HG03280 (cell line): ENCODE data around the gene EGLN3.
"Not testable (repeated sequence)": the region's sequence is repeated elsewhere in the genome, so short reads cannot be mapped to it uniquely, and the experiment has no call there.

Experiments used
- ATAC-seq: cut with Tn5 transposase; IDR thresholded peaks from one replicate; pipeline ENCODE4 v1.9.1; 2021; ENCODE audit warnings: mild to moderate bottlenecking, moderate library complexity; ENCODE audit not compliant: unreplicated experiment

EGLN3 gene

DNA sequence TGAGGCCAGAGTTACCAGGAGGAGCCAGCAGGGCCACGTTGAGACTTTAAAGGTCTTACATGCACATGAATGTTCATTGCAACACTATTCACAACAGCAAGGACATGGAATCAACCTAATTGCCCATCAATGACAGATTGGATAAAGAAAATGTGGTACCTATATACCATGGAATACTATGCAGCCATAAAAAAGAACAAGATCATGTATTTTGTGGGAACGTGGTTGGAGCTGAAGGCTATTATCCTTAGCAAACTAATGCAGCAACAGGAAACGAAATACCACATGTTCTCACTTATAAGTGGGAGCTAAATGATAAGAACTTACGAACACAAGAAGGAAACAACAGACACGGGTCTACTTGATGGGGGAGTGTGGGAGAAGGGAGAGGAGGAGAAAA, 11.6 kb upstream of the EGLN3 start:
- not testable (repeated sequence) for ATAC-seq

GRCh38 chr14:33962016-33962415, 11.1 kb upstream of the EGLN3 start:
- ATAC-seq: no peak

DNA sequence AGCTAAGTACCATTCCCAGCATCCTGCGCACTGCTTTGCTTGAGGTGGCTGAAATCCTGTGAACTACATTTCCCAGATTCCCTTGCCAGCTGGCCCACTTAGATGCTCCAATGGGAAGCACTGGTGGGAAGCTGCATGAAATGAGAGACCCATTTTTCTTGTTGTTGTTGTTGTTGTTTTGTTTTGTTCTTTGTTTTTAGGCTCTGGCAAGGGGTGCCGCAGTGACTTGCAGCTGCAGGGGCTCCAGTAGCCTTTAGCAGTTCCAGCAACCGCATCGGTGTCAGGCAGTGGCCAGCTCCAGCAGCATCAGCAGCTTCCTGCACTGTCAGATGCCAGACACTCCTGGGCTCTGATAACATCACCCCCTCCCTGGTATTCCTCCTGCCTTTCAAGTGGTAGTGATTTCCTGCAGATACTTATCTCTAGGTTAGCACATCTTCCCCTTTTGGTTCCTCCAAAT, 8.8 kb upstream of the EGLN3 start:
- ATAC-seq: no peak

GRCh38 chr14:33958605-33959226, 7.8 kb upstream of the EGLN3 start:
- no peak for ATAC-seq

- ATAC-seq: no peak
Observed at GRCh38 chr14:33957993-33958392, 7.1 kb upstream of the EGLN3 start.

DNA sequence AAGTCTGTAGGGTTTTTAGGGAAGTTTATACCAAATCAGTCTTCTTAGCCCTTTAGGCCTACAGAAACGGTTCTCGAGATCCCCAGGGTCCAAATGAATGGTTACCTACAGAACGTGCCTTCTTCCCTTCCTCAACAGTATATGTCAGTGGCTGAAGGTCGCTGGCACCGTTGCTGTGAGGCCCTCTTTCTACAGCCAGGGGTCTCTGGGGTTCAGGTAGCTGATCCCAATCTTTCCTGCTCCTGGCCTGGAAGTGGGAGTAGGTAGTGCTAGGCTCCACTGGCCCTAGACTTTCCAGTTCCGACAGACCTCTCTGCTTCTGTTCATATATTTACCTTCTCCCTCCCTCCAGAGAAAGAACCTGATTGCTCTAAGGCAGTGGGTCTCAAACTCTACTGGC, 6.4 kb upstream of the EGLN3 start:
- no peak for ATAC-seq

- no peak for ATAC-seq
Observed at GRCh38 chr14:33956640-33957039, 5.8 kb upstream of the EGLN3 start.

DNA sequence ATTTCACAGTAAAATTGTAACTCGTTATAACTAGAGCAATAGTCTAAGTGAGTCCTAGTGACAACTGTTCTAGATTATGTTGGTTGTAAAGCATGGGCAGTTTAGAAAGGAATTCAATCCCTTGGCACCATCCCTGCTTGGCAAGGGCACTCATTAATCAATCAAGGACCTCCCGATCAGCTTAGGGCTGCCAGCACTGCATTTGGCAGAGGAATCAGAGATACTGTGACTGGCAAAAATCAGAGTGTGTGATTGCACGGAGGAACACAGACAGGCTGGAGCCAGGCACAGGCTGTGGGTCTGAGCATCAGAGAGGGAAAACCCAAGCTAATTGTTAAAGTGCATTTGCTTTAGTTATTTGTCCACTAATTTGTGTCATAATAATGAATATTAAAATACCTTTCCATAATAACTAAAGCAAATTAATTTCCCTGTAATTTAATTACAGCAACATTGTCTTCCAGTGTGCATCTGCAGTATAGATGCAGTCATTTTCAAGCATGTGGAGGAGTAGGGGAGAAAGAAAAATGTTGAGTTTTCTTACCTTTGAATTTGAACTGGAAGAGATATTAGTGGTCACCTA, 3.2 kb upstream of the EGLN3 start:
- no peak for ATAC-seq

GRCh38 chr14:33952541-33952940, 1.7 kb upstream of the EGLN3 start:
- no peak for ATAC-seq

GRCh38 chr14:33951183-33951840, 438 bp upstream of the EGLN3 start:
- ATAC-seq: no peak

GRCh38 chr14:33949411-33949893, 1.4 kb downstream of the EGLN3 start:
- ATAC-seq: no peak

DNA sequence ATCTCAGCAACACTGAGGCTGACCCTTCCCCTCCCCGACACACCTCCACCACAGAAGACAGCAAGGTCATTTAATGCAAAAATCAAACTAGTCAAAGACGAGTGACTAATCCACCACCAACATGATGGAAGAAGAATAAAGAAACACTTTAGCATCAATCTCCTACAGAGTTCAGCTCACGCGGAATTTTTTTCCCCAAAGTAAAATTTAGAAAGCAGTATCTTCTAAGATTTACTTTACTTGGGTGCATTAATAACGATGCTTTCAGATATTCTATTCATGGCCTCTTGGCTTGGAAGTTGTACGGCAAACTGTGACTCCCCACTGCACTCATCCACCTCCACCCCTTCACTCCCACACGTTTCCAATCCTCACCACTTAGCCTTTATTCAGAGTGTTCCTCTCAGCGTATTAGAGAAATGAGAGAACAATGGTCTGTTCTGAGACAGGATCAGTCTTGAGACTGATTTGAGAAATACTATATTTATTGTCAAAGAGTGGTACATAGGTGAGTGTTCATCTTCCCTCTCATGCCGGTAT, 1.9 kb downstream of the EGLN3 start:
- no peak for ATAC-seq

DNA sequence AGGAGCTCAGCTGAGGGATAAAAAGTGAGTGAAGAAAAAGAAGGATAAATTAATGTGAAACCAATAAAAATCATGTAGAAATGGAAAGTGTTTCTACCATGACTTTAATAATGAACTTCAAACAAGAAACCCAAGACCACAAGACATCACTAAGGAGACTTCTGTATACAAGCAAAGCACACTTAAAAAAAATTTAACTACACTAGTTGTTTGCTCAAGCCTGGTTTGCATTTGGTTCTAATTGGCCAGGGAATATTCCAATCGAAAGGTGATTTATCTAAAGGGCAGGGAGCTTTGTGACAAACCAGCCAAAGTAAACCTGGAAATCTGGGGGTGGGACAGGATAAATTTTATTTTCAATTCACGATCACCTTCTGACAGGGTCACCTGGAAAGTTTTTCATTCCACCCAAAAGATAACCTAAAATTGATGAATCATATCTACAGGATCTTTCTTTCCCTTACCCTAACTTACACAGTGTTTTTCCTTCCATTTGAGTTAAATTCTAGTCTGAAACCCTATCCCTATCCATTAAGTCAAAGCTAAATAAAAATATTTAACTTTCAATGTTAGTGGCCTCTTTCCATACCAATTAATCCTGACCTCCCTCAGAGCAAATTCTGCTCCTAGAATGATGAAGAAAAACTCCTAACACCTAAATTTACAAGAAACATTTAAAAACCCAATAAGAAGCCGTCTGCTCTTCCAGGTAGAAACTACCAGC, 2.6 kb downstream of the EGLN3 start:
- no peak for ATAC-seq

- ATAC-seq: no peak
Observed at GRCh38 chr14:33946679-33947476, 4.0 kb downstream of the EGLN3 start.

- no peak for ATAC-seq
Observed at GRCh38 chr14:33945210-33946088, 5.4 kb downstream of the EGLN3 start.

GRCh38 chr14:33943096-33943883, 7.6 kb downstream of the EGLN3 start:
- ATAC-seq: no peak

DNA sequence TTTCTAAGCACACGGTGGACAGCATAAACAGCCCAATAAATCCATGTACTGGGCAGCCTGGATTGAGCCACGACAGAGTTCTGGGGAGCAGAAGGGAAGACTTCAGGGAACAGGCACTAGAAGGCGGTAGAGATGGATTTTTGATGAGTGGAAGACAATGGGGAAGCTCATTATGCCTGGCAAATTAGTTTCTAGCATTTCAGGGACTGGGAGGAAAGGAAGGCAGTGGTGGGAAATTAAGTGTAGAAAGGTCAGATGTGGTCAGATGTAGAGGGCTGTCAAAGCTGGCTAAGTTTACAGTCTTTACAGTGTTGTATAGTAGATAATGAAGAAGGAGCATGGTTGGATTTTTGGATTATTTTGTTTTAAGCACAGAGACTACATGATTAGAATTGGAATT, 9.2 kb downstream of the EGLN3 start:
- no peak for ATAC-seq

- no peak for ATAC-seq
Observed at GRCh38 chr14:33940561-33941011, 10.3 kb downstream of the EGLN3 start.
